Adipose tissue (tissue), 3 donors: ENCODE measurements around the gene PLA2R1. TPM values are rescaled to one million over a fixed set of nuclear protein-coding genes. Genes with fewer than 3 reads are reported as not detected.
"Not testable (repeated sequence)": the region's sequence is repeated elsewhere in the genome, so short reads cannot be mapped to it uniquely, and the experiment has no call there.

Experiments
- H3K27ac ChIP-seq: one replicate; pipeline ENCODE4 v1.5.1; 2013; ENCODE audit warnings: low read depth, low read length
- WGBS, 3 donors: extraction: QIAGEN DNeasy Blood & Tissue Kit; methylation state at CpG; one replicate each; pipeline ENCODE4 v1.1.7; 2013; 5-methylcytosine and 5-hydroxymethylcytosine counted together
- polyA plus RNA-seq, 3 donors: library from polyadenylated mRNA; stranded (reverse); fragments of 200-250 nt; gene quantifications; one replicate each; pipeline ENCODE4 v1.2.3, GENCODE V29; 2013
- donor health status: healthy with polysubstance abuse.
- donor health status: Bipolar disorder and iron deficiency.
- donor health status: healthy.

The PLA2R1 gene
- polyA plus RNA-seq, 3 donors: 0.48 to 3.2 (median 2.6) TPM

DNA sequence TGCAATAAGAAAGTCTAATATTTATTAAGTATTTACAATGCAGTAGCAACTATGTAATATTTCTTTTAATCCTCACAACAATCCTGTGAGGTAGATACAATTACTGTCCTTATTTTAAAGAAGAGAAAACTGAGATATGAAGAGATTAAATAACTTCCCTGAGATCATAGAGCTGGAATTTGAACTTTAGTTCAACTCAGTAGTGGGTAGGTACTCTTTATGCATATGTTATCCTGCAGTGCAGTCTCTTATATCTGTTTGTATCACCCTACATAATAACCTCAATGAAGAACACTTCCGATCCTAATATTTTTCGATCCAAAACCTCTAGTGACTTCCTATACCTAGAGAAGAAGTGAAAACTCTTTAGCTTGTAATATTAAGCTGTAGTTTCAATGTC lies 64.2 kb downstream of the PLA2R1 start:
- H3K27ac ChIP-seq: no peak overlapping the region
- 93 to 98% (median 95%) methylated on average over 2 of the region's 2 CpGs for WGBS, 3 donors

- 66 to 69% (median 69%) methylated on average over 3 of the region's 3 CpGs for WGBS, 3 donors
Observed at GRCh38 chr2:159996792-159997546, 65.4 kb downstream of the PLA2R1 start.

DNA sequence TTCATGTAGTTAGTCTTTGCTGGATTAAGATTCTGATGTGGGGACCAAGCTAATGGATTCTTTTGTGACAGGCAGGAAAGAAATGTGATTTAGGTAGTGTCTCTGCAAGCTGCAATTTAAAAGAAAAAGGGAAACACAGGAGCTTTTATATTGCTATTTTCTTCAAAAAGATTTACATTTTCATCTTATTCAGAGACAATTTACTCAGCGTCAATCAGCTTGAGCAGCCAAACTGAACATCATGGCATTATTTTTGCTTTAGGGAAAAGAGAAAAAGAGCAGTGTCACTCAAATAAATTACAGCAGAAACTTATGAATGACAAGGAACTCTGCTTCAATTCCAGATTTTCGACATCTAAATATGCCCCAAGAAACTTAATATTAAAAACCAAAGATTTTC lies 67.4 kb downstream of the PLA2R1 start:
- WGBS, 3 donors: 93 to 100% (median 97%) methylated on average over 2 of the region's 2 CpGs
- H3K27ac ChIP-seq: no peak overlapping the region

More at GRCh38 chr2:159996792-159997546, 65.4 kb downstream of the PLA2R1 start:
- no peak overlapping the region for H3K27ac ChIP-seq

- 86 to 93% (median 92%) methylated on average over 4 of the region's 4 CpGs for WGBS, 3 donors
- no peak overlapping the region for H3K27ac ChIP-seq
Observed at GRCh38 chr2:159989249-159989648, 73.2 kb downstream of the PLA2R1 start.

DNA sequence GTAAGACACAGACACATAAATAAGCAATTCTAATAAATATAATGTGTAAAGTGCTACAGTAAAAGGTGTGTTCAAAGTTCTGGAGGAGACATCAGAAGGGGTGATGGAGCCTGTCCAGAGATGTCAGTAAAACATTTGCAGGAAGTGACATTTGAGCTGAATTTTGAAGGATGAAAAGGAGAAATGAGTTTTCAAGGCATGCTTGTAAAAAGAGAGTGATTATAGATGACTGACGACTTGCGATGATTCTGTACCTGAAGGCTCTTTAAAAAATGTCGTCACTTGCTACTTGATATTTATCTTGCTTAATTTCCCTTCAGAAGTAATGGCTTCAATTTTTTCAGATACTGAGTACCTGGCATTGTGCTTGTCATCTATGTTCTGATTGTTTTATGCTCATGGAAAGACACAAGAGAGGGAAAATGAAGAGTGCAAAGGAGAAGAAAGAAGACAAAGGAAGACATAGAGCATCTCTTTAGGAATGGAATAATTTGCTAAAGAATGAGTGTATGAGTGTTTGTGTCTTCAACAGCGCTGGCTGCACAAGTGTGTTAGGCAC lies 73.9 kb downstream of the PLA2R1 start:
- 93 to 94% (median 93%) methylated on average over 4 of the region's 4 CpGs for WGBS, 3 donors
- no peak overlapping the region for H3K27ac ChIP-seq

GRCh38 chr2:159987181-159987580 lies 75.2 kb downstream of the PLA2R1 start:
- no peak overlapping the region for H3K27ac ChIP-seq
- WGBS, 3 donors: 48 to 90% (median 88%) methylated on average over 6 of the region's 6 CpGs

DNA sequence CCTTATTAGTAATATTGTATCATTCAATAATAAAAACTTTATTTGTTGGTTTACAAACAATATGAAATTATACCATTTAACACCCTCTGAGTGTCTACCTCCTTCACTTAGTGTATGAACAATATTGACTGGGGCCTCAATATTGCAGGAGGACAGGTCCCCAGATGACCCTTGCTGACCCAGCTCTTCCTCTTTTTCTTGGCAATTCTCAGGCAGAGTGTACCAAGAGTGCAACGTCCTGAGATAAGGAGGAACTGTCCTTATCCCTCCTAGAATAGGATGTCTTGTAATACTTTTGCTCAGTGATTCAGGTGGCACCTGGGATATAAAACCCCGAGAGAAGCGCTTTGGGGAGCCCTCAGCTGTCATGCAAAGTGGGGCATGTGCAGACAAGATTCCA lies 76.8 kb downstream of the PLA2R1 start:
- WGBS, 3 donors: 70 to 85% (median 82%) methylated on average over 3 of the region's 3 CpGs
- no peak overlapping the region for H3K27ac ChIP-seq

GRCh38 chr2:159984034-159984433 lies 78.4 kb downstream of the PLA2R1 start:
- H3K27ac ChIP-seq: no peak overlapping the region

DNA sequence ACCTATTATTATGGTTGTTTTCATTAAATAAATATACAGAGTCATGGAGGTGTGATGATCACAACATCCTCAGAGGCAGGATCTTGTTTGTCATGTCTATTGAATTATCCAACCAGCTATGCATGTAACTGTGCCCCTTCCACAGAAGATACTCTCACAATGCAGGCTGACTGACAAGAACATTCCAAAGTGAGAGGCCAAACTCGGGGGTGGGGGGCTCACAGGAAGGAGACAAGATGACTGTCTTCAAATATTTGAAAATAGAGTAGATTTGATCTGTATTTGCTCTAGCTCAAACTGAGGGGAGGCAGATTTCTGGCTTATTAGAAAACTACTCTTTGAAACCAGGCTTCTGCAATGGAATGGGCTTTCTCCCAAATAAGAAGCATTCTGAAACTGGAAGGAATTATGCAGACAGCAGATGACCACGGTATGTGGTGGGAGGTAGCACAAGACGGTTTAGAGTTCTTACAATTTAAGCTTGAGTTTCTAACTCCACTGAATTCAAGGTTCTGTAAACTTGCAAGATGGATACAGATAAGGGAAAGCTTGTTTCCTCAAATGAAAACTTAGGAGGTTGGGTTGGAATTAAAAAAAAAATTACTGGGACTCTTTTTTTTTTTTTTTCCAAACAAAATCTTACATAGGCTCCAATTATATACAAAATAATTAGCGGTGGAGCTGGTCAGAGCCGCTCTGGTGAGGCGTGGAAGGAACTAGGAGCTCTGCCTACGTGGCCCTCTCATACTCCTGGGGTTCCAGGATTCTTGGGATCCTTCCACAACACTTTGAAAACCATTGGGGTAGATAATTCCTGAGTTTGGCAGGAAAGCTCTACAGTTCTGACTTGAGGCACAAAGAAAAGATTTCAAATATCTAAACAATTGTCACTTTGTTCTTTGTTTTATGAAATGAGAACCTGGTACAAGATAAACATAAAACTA lies 79.3 kb downstream of the PLA2R1 start:
- 75 to 78% (median 75%) methylated on average over 7 of the region's 7 CpGs for WGBS, 3 donors
- no peak overlapping the region for H3K27ac ChIP-seq

DNA sequence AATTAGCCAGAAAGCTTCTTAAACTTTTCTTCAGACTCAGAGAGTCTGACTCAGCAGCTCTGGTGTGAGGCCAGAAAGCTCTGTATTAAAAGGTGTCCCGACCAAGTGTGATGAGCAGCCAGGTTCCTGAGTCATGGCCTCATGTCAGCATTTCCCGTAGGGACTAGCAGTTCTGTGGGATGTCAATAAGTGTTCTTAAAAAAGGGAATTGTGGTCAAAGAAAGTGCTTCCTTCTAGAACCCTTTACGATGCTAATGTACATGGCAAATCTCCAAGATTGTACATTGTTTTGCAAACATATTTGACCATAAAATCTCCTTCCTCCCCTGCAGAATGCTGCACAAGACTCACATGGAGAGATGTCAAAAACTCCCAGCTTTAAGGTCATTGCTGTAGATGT lies 80.1 kb downstream of the PLA2R1 start:
- 8 to 59% (median 14%) methylated on average over 3 of the region's 3 CpGs for WGBS, 3 donors
- no peak overlapping the region for H3K27ac ChIP-seq

- WGBS, 3 donors: 66 to 74% (median 69%) methylated on average over 5 of the region's 5 CpGs
- H3K27ac ChIP-seq: no peak overlapping the region
Observed at GRCh38 chr2:159976527-159977160, 85.8 kb downstream of the PLA2R1 start.

- WGBS, 3 donors: 91 to 100% (median 96%) methylated on average over 1 of the region's 1 CpG
- H3K27ac ChIP-seq: no peak overlapping the region
Observed at GRCh38 chr2:159973325-159973724, 89.1 kb downstream of the PLA2R1 start.

GRCh38 chr2:159971365-159972152 lies 90.9 kb downstream of the PLA2R1 start:
- WGBS, 3 donors: 83 to 88% (median 84%) methylated on average over 7 of the region's 7 CpGs
- H3K27ac ChIP-seq: no peak overlapping the region

DNA sequence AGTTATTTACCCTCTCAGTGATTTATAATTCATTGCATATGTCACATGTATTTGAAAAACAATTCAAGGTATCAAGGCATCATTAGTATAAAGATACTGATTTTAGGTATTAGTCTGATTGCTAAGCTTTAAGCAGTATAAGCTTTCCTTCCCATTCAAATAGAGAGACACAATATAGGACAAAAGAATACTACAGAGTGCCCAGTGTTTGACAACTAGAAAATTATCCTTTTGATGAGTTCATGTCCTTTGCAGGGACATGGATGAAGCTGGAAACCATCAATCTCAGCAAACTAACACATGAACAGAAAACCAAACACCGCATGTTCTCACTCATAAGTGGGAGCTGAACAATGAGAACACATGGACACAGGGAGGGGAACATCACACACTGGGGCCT lies 91.9 kb downstream of the PLA2R1 start:
- WGBS, 3 donors: 90 to 100% (median 97%) methylated on average over 1 of the region's 1 CpG
- H3K27ac ChIP-seq: not testable (repeated sequence)

- 12 to 19% (median 15%) methylated on average over 2 of the region's 2 CpGs for WGBS, 3 donors
- no peak overlapping the region for H3K27ac ChIP-seq
Observed at GRCh38 chr2:159968279-159968900, 94.0 kb downstream of the PLA2R1 start.

DNA sequence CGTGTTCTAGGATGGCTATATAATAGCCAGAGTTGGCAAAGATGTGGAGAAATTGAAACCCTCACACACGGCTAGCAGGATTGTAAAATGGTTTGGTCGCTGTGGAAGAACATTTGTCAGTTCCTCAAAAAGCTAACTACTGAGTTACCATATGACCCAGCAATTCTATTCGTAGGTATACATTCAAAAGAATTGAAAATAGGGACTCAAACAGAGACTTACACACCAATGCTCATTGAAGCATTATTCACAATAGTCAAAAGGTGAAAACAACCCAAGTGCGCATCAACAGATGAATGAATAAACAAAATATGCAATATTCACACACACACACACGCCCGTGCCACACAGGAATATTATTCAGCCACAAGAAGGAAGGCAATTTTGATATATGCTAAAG lies 98.7 kb downstream of the PLA2R1 start:
- 86 to 94% (median 88%) methylated on average over 7 of the region's 7 CpGs for WGBS, 3 donors
- H3K27ac ChIP-seq: no peak overlapping the region

GRCh38 chr2:159962513-159962912 lies 99.9 kb downstream of the PLA2R1 start:
- not testable (repeated sequence) for H3K27ac ChIP-seq

DNA sequence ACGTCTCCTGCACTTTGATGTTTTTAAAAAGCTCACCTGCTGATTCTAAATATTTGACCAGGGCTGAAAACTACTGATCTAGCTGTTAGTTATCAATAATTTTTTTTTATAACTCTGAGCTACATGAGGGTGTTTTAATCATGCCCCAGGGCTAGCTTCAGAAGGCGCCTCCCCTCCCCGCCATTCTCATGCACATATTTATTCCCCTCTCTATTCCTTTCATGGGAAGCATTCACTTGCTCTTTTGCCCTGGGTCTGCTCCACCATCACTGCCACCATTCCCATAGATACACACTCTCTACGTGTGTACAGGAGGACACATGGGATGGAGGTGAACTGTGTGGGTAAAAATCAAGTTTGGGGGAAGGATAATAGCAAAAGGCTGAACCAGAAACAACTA lies 101.0 kb downstream of the PLA2R1 start:
- WGBS, 3 donors: 86 to 96% (median 92%) methylated on average over 4 of the region's 4 CpGs
- H3K27ac ChIP-seq: no peak overlapping the region
